ENCODE measurements around the gene DOC2A. TPM values are rescaled to one million over a fixed set of nuclear protein-coding genes. Genes with fewer than 3 reads are reported as not detected.
"Not testable (repeated sequence)": the region's sequence is repeated elsewhere in the genome, so short reads cannot be mapped to it uniquely, and the experiment has no call there.

Gene DOC2A
- total and polyA plus RNA-seq, 2 donors from 2014 or later: 1.9 to 3.5 TPM

DNA sequence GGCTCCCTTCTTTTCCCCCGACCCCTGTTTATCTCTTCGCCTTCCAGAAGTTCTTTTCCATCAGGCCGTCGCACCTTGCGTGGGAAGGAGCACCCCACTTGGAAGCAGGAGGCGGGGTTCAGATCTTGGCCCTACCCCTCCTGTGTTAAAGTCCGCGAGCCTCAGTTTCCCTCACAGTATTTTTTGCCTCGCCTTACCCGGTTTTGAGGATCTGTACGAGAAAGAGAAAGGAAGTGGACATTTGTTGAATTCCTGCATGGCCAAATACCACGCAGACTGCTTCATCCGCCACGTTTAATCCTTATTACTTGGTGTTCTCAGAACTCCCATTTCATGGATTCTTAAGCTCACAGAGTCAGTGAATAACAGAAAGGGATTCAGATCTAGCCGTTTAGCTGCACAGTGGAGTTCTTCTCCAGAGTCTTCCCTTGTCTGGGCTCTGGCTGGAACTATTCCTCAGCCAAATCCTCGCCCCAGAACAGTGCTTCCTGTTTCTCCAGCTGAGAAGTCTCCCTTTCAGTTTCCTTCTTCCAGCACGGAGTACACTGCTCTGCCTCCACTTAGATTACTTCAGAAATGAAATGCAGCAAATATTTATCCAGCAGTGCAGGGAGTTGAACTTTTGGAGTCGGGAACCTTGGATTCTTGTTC lies 48.4 kb downstream of the DOC2A start:
- FAIRE-seq (no peak), DNase-seq (peak in 2 of 5 donors; percentile 19 to 70)
- intact Hi-C loops (cut with DNase I): no loop called here
- peaks cover 0 to 12% (median 3%) of the 10 kb centered on the region in 3 donors for H3K4me1 ChIP-seq (ENCODE audit: control insufficient read depth in 2 of 3, insufficient read depth in 2 of 3, low read depth in 1 of 3, low read length in 3 of 3)
- no peaks in the 10 kb centered on the region for H3K36me3 ChIP-seq (ENCODE audit: control insufficient read depth in 2 of 3, insufficient read depth in 3 of 3, low read length in 3 of 3)
- H3K27ac ChIP-seq (ENCODE audit: low read depth in 2 of 2, low read length in 2 of 2): peak overlapping the region; percentile 79 to 88
- H3K4me3 ChIP-seq (ENCODE audit: low read length in 3 of 3): peak overlapping the region; percentile 72 to 86 (median 75)
- TF ChIP-seq, protein P1, sequence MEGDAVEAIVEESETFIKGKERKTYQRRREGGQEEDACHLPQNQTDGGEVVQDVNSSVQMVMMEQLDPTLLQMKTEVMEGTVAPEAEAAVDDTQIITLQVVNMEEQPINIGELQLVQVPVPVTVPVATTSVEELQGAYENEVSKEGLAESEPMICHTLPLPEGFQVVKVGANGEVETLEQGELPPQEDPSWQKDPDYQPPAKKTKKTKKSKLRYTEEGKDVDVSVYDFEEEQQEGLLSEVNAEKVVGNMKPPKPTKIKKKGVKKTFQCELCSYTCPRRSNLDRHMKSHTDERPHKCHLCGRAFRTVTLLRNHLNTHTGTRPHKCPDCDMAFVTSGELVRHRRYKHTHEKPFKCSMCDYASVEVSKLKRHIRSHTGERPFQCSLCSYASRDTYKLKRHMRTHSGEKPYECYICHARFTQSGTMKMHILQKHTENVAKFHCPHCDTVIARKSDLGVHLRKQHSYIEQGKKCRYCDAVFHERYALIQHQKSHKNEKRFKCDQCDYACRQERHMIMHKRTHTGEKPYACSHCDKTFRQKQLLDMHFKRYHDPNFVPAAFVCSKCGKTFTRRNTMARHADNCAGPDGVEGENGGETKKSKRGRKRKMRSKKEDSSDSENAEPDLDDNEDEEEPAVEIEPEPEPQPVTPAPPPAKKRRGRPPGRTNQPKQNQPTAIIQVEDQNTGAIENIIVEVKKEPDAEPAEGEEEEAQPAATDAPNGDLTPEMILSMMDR (IDR thresholded peaks at IDR 0.05; ENCODE audit: borderline replicate concordance, extremely low read depth, insufficient read depth): no peak
- no peaks in the 10 kb centered on the region for H3K27me3 ChIP-seq (ENCODE audit: control insufficient read depth, insufficient read depth, low read length)
- no peaks in the 10 kb centered on the region for H3K9me3 ChIP-seq (ENCODE audit: control insufficient read depth in 2 of 3, insufficient read depth in 1 of 3, low read length in 3 of 3)
- peak overlapping the region; percentile 40 to 91 (median 57) for H3K9ac ChIP-seq (ENCODE audit: low read length in 3 of 3)

DNA sequence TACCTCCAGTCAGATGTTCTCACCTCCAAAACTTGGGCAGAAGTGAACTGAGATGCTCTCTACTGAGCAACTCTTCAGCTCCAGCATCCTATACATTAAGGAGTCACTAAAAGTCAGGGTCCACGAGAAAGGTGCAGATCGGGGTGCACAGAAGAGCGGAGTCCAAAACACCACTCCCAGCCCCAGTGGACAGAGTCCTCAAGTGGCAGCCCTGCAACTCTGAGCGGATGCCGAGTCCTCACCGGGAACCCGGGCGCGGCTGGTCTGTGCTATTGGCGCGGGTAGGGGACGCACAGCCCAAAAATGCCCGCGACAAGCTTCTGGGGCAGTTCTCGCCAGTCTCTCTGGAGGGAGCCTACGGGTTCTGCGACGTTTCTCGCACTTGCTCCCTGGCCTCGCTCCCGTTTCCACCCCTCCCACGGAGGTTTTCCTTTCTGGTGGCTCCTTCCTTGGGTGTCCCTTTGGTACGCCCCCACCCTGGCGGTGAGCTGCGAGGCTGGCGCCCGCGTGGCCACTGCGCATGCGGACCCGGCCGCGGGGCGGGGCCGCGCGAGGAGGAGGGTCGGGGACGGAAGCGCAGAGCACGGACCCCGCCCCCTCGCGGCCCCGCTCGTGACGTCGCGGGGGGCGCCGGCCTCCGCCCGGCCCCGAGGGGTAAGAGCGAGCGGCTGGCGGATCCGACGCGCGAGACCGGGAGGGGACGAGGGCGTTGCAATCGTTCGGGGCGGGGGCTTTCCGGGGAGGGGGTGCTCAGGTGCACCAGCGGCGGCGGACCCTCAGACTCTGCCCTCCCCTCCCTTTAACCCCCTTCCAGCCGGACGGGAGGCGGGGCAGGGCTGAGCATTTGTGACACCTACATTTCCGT lies 49.1 kb downstream of the DOC2A start, which contains the start of gene TMEM219:
TMEM219 (plus strand) TSS at position 601 of the 865 bp plus-strand sequence. CDS start 1,065 bp downstream, outside the sequence.
- Histone ChIP-seq H3K9me3 (ENCODE audit: control insufficient read depth in 2 of 3, insufficient read depth in 1 of 3, low read length in 3 of 3) (no peaks in the 10 kb centered on the region), H3K27ac (ENCODE audit: low read depth in 2 of 2, low read length in 2 of 2) (peak within 1 kb of the TSS; percentile 83 to 88), H3K27me3 (ENCODE audit: control insufficient read depth, insufficient read depth, low read length) (no peaks in the 10 kb centered on the region), H3K36me3 (ENCODE audit: control insufficient read depth in 2 of 3, insufficient read depth in 3 of 3, low read length in 3 of 3) (no peaks in the 10 kb centered on the region), H3K4me3 (ENCODE audit: low read length in 3 of 3) (peak within 1 kb of the TSS; percentile 84 to 86 (median 86)), H3K9ac (ENCODE audit: low read length in 3 of 3) (peak within 1 kb of the TSS; percentile 65 to 91 (median 68)), H3K4me1 (ENCODE audit: control insufficient read depth in 2 of 3, insufficient read depth in 2 of 3, low read depth in 1 of 3, low read length in 3 of 3) (peaks cover 0 to 12% (median 3%) of the 10 kb centered on the region in 3 donors)
- FAIRE-seq (no peak), DNase-seq (peak; percentile 94 to 97 (median 96))
- intact Hi-C loops (cut with DNase I): no loop called here
- TF ChIP-seq, protein P1 (IDR thresholded peaks at IDR 0.05; ENCODE audit: borderline replicate concordance, extremely low read depth, insufficient read depth): peak; percentile 34

DNA sequence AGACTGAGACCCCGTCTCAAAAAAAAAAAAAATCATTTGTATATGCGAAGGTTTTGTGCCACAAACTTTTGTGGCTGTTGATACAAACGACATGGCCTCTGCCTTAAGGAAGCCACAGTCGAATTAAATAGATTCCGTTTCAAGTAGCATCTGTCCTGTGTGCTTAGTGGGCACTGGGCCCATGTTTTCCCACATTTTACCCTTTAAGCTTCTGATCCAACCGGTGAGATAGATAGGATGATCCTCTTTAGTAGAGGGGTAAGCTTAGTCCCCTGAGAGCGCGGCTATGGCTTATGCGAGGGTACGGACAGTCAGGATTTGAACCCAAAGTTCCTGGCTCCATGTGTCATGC lies 49.7 kb downstream of the DOC2A start:
- Histone ChIP-seq H3K27me3 (ENCODE audit: control insufficient read depth, insufficient read depth, low read length) (no peaks in the 10 kb centered on the region), H3K27ac (ENCODE audit: low read depth in 2 of 2, low read length in 2 of 2) (peak overlapping the region; percentile 83 to 88), H3K9me3 (ENCODE audit: control insufficient read depth in 2 of 3, insufficient read depth in 1 of 3, low read length in 3 of 3) (no peaks in the 10 kb centered on the region), H3K9ac (ENCODE audit: low read length in 3 of 3) (peak overlapping the region in 2 of 3 donors; percentile 68 to 89), H3K36me3 (ENCODE audit: control insufficient read depth in 2 of 3, insufficient read depth in 3 of 3, low read length in 3 of 3) (no peaks in the 10 kb centered on the region), H3K4me3 (ENCODE audit: low read length in 3 of 3) (peak overlapping the region; percentile 84 to 86 (median 86)), H3K4me1 (ENCODE audit: control insufficient read depth in 2 of 3, insufficient read depth in 2 of 3, low read depth in 1 of 3, low read length in 3 of 3) (peaks cover 0 to 12% (median 3%) of the 10 kb centered on the region in 3 donors)
- no peak for DNase-seq
- FAIRE-seq: no peak
- TF ChIP-seq, protein P1 (IDR thresholded peaks at IDR 0.05; ENCODE audit: borderline replicate concordance, extremely low read depth, insufficient read depth): no peak
- intact Hi-C loops (cut with DNase I): no loop called here

DNA sequence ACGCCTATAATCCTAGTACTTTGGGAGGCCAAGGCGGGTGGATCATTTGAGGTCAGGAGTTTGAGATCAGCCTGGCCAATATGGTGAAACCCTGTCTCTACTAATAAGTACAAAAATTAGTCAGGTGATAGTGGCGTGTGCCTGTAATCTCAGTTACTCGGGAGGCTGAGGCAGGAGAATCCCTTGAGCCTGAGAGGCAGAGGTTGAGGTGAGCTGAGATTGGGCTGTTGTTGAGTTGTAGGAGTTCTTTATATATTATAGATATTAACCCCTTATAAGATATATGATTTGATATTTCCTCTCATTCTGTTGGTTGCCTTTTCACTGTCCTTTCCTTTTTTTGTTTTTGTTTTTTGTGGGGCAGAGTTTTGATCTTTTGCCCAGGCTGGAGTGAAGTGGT lies 51.0 kb downstream of the DOC2A start:
- FAIRE-seq; DNase-seq; H3K4me3 ChIP-seq (ENCODE audit: low read length in 3 of 3); H3K27ac ChIP-seq (ENCODE audit: low read depth in 2 of 2, low read length in 2 of 2); H3K36me3 ChIP-seq (ENCODE audit: control insufficient read depth in 2 of 3, insufficient read depth in 3 of 3, low read length in 3 of 3); H3K9me3 ChIP-seq (ENCODE audit: control insufficient read depth in 2 of 3, insufficient read depth in 1 of 3, low read length in 3 of 3); H3K9ac ChIP-seq (ENCODE audit: low read length in 3 of 3); intact Hi-C loops (cut with DNase I); H3K27me3 ChIP-seq (ENCODE audit: control insufficient read depth, insufficient read depth, low read length): not testable (repeated sequence)
- H3K4me1 ChIP-seq (ENCODE audit: control insufficient read depth in 2 of 3, insufficient read depth in 2 of 3, low read depth in 1 of 3, low read length in 3 of 3): peaks cover 0 to 12% (median 3%) of the 10 kb centered on the region in 3 donors

All from kidney (tissue), 14 donors.